ENCODE measurements around the gene GON7.
A peak's percentile ranks its signal among the peaks of the same experiment; 100 is the strongest.
"Not testable (repeated sequence)": the region's sequence is repeated elsewhere in the genome, so short reads cannot be mapped to it uniquely, and the experiment has no call there.

Gene GON7

DNA sequence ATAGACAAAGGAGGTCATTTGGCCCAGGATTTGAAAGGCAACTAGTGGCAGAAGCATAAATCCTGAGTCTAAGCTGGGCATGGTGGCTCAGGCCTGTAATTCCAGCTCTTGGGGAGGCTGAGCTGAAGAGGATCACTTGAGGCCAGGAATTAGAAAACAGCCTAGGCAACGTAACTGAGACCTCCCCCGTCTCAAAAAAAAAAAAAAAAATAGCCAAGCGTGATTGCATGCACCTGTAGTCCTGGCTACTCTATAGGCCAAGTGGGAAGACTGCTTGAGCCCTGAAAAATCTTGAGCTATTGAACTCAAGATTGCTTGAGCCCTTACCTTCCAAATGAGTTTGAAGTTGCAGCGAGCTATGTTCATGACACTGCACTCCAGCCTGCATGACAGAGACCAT lies 7.8 kb downstream of the GON7 start:
- DNase-seq = no peak

DNA sequence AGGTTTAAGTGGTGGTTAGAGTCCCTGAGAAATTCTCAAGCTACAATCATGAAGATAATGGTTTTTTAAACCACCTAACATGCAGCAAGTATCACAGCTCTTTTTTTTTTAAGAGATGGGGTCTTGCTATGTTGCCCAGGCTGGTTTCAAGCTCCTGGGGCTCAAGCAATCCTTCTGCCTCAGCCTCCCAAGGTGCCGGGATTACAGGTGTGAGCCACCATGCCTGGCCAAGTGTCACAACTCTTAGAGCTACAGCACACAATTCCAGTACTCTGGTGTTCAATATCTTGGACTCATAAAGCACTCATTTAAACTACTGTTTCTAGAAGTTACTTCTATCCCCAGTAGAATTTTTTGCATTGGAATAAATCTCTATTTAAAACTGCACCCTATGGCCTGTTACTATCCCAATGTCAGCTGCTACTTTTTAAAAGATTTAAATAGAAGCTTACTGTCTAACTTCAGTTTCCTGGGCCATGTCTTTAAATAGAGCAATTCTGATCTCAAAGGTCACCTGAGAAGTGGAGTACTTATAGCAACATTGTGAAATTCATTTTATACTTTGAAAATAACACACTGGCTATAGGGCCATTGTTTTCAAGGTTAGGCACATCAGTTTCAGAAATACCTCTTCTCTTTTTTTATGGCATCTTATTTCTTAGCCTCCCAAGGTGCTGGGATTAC lies 11.4 kb downstream of the GON7 start:
- DNase-seq = no peak

DNA sequence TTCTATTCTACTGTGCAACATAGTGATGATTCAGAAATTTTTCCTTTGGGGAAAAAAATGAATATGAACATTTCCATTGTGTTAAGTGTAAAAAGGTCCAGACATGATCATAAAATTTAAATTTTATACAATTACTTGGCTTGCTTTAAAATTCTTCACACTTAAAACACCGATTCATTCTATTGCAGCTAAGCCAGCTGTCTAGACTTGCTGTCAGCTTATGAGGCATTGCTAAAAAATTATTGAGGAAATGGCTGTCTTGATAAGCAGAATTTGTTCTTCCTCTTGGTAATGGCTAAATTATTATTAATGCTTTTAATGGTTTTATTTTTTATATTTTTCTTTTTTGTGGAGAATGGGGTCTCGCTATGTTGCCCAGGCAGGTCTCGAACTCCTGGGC lies 19.9 kb downstream of the GON7 start:
- DNase-seq = no peak

DNA sequence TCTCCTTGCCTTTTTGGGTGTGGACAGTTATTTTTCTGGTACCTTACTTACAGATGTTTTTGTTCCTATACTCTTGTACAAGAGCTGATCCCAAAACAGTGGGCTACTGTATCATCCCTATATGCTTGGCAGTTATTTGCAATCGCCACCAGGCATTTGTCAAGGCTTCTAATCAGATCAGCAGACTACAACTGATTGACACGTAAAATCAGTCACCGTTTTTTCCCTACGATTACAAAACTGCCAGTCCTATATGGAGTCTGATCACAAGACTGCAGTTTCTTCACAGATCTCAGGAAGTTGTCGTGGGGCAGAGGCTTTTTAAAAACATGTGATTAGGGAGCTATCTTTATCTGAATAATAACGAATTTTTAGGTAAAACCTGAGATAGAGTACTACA lies 20.4 kb downstream of the GON7 start:
- DNase-seq = no peak

DNA sequence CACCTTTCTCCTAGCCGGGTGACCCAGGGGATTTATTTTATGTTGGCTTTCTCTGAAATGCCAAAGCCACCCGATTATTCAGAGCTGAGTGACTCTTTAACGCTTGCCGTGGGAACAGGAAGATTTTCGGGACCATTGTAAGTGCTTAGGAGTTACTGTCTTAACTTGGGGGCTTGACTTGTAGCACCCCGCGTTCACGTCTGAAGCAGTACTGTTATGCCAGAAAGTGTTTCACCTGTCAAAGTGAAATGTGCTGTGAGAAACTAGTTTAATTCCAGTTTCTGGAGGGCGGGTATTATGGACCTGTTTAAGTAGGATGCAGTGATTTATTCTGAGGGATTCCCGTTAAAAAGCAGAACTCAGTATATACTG lies 21.5 kb downstream of the GON7 start:
- no peak for DNase-seq

DNA sequence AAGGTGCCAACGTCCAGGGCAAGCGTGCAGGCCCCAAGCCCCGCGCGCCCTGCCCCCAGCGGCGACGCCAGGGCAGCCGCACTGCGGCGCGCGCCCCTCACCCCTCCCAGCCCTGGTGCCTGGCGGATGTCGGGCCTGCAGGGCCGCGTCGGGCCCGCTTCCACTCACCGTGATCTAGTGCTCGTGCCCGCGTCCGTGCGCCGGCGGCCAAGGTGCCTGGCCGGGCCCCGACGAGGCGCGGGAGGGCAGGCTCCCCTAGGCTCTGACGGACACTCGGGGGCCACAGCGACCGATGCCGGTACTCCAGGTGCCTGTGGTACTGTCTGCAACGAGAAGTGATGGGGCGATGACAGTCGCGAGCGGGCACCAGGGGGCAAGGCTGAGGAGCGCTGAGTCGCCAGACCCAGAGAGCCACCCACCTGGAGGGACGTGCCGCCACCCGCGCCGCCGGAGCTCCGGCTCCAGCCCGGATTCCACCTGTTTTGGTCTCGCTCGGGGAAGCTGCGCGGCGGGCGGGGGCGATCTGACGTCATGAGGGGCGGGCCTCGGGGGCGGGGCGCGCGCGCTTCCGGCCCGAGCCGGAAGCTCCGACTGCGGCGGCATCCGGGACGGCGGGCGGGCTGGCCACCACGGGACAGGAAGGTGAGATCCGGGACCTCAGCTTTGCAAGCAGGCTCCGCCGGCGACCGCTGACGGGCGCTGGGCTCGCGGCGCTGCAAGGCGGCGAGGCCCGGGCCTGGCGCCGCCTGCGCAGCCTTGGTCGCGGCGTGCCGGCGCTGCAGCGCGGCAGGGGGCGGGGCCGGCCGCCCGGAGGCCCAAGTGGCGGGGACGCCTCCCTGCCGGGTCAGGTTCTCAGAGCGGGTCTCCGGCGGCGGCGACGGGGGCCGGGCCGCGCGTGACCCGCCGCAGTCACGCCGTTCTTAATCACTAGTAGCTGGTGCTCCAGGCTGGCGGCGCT lies 22.2 kb downstream of the GON7 start, which contains the start of the genes LYSET and MOAP1:
Gene LYSET (plus strand): TSS at position 927 of the 958 bp plus-strand sequence. CDS start 89 bp downstream, outside the sequence.
Gene MOAP1 (minus strand): TSS at position 507 of the 958 bp plus-strand sequence. CDS start 655 bp downstream, outside the sequence.
- DNase-seq = peak; percentile 77

DNA sequence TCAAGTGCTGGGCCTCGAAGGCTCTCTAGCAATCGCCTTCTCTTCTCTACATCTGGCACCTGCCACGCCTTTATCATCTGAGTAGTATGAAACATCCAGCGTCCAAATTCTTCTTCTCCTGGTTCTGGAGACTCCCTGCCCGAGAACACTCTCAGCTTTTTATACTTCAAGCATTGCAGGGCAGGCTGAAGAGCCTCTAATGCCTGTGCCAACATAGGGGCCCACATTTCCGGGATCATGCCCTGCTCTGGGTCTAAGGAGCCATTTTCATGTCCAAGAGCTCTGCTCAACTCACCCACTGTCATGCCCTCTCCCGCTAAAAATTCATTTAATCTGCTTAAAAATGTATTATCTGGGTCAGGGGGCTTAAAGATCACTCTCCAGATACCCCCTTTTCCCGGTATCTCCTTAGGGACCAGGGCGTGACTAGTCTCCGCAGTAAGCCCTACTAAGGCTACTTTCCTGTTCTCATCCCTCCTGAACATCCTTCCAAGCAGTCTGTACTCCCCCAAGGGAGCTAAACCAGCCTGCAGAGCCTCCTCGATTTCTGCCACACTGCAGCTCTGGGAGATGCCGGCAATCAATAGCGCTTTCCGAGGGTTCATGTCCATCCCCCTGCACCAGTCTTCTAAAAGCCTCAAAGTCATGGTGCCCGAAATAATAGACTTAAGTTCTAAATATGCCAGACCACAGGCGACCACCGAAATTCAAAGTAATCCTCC lies 23.1 kb downstream of the GON7 start:
- no peak for DNase-seq

- no peak for DNase-seq
Observed at GRCh38 chr14:93175492-93175891, 31.4 kb downstream of the GON7 start.

DNA sequence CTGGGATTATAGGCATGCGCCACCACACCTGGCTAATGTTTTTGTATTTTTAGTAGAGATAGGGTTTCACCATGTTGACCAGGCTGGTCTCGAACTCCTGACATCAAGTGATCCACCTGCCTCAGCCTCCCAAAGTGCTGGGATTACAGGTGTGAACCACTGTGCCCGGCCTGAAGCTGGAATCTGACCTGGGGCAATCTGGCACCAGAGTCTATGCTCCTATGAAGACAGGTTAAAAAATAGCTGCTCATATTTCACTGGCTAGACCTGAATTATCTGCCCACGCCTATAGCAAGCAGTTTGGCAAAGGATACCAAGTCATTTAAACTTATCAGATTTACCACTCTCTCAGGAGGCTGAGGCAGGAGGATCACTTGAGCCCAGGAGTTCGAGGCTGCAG lies 32.1 kb downstream of the GON7 start:
- not testable (repeated sequence) for DNase-seq

DNA sequence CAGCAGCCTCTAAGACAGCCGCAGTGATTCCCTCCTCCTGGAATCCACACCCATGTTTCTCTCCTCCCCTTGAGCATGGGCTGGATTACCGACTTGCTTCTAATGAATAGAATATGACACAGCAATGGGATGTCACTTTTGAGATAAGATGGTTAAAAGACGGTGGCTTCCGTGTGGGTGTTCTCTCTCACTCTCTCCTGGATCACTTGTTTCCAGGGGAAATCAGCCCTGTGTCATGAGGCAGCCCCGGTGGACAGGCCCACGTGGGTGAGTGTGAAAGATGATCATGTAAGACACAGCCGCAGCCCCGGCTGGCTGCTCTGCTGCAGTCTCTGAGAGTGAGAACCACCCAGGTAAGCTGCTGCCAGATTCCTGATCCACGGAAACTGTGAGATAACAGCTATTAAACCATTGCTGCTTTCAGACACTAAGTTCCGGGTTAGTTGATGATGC lies 32.9 kb downstream of the GON7 start:
- DNase-seq = no peak

- DNase-seq = no peak
Observed at GRCh38 chr14:93171376-93171775, 35.5 kb downstream of the GON7 start.

DNA sequence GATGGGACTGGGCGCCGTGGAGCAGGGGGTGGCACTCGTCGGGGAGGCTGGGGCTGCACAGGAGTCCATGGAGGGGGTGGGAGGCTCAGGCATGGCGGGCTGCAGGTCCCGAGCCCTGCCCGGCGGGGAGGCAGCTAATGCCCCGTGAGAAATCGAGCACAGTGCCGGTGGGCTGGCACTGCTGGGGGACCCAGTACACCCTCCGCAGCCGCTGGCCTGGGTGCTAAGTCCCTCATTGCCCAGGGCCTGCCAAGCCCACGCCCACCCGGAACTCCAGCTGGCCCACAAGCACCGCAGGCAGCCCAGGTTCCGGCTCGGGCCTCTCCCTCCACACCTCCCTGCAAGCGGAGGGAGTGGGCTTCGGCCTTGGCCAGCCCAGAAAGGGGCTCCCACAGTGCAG lies 36.7 kb downstream of the GON7 start:
- DNase-seq = not testable (repeated sequence)

- DNase-seq = not testable (repeated sequence)
Observed at GRCh38 chr14:93169619-93170018, 37.2 kb downstream of the GON7 start.

DNA sequence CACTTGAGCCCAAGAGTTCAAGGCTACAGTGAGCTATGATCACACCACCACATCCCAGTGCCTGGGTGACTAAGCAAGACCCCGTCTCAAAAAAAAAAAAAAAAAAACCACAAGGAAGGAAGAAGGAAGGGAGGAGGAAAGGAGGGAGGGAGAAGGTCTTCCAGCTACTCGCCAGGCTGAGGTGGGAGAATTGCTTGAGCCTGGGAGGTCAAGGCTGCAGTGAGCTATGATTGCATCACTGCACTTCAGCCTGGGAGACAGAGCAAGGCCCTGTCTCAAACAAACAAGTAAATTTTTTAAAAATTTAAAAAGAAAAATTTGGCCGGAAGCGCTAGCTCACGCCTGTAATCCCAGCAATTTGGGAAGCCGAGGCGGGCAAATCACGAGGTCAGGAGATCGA lies 38.3 kb downstream of the GON7 start:
- DNase-seq = not testable (repeated sequence)

DNA sequence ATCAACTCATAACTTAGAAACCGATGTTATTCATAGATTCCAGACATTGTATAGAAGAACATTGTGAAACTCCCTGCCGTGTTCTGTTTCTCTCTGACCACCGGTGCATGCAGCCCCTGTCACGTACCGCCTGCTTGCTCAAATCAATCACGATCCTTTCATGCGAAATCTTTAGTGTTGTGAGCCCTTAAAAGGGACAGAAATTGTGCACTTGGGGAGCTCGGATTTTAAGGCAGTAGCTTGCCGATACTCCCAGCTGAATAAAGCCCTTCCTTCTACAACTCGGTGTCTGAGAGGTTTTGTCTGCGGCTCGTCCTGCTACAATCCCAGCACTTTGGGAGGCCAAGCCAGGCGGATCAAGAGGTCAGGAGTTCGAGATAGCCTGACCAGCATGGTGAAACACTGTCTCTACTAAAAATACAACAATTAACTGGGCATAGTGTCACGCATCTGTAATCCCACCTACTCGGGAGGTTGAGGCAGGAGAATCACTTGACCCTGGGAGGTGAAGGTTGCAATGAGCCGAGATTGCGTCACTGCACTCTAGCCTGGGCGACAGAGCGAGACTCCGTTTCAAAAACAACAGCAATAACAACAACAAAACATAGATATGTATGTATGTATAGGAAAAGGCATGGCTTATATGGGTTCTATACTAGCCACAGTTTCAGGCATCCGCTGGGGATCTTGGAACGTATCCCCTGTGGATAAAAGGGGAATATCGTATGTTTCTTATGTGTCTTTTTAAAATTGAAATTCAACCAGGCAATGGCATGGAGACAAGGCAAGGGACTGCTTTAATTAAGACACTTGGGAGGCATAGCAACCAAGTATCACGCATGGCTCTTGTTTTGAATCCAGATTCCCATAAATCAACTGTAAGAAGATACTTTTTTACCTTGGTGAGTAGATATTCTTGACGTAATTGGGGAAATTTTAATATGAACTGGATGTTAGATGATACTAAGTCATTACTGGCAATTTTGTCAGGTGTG lies 41.3 kb downstream of the GON7 start:
- not testable (repeated sequence) for DNase-seq

- no peak for DNase-seq
Observed at GRCh38 chr14:93163564-93163963, 43.3 kb downstream of the GON7 start.

DNA sequence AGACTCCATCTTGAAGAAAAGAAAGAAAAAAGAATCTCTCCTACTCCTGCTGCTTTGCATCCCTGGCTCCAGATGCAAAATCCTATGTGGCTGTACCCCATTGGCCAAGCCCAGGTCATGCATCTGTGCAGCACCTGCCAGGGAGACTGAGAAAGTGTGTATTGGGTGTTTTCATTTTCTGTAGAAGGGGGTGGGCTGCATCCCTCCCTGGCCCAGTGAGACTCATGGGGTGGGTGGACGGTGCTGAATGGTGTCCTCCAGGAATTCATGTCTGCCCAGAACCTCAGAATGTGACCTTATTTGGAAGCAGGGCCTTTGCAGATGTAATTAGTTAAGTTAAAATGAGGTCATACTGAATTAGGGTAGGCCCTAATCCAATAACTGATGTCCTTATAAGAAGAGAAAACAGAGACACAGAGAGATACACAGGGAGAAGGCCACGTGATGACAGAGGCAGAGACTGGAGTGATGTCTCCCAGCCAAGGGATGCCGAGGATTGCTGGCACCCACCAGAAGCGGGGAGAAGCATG lies 45.4 kb downstream of the GON7 start:
- DNase-seq = no peak

- DNase-seq = no peak
Observed at GRCh38 chr14:93160353-93160801, 46.5 kb downstream of the GON7 start.

GRCh38 chr14:93159625-93160352 lies 47.1 kb downstream of the GON7 start:
- DNase-seq = not testable (repeated sequence)

DNA sequence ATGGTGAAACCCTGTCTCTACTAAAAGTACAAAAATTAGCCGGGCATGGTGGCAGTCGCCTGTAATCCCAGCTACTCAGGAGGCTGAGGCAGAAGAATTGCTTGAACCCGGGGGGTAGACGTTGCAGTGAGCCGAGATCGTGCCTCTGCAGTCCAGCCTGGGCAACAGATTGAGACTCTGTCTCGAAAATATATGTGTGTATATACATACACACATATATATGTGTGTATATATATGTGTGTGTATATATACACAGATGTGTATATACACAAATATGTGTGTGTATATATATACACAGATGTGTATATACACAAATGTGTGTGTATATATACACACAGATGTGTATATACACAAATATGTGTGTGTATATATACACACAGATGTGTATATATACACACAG lies 48.5 kb downstream of the GON7 start:
- not testable (repeated sequence) for DNase-seq

Measured in NCI-H2227 treated with DMSO at 0.1 percent for 48 hours (cell line).